Testis (tissue), 3 donors: ENCODE measurements around the gene RCAN2. TPM values are rescaled to one million over a fixed set of nuclear protein-coding genes. Genes with fewer than 3 reads are reported as not detected.

Experiments
- DNase-seq: peaks from one replicate; pipeline ENCODE4 v3.0.0-alpha.2; 2019
- H3K27ac ChIP-seq, 2 donors: fragments of 200-600 bp; sonication (generic); one replicate each; pipeline ENCODE4 v1.5.1; 2019
- H3K27me3 ChIP-seq: fragments of 200-600 bp; sonication (generic); one replicate; pipeline ENCODE4 v1.5.1; 2019
- H3K36me3 ChIP-seq: fragments of 200-600 bp; sonication (generic); one replicate; pipeline ENCODE4 v1.5.1; 2017; ENCODE audit warnings: low read depth; ENCODE audit errors: missing control alignments
- H3K4me1 ChIP-seq: fragments of 200-600 bp; sonication (generic); one replicate; pipeline ENCODE4 v1.5.1; 2019
- H3K4me3 ChIP-seq, 2 donors: fragments of 200-600 bp; sonication (generic); one replicate each; pipeline ENCODE4 v1.5.1; 2017 to 2019
- H3K9me3 ChIP-seq: fragments of 200-600 bp; sonication (generic); one replicate; pipeline ENCODE4 v1.5.1; 2017
- CTCF ChIP-seq, 3 experiments: fragments of 450-650 bp in 2 of 3; fragments of 200-600 bp in 1 of 3; sonication (generic) in 1 of 3; IDR thresholded peaks; one replicate each; pipeline ENCODE4 v1.5.1; 2016 to 2019; ENCODE audit warnings: antibody characterized with exemption in 3 of 3, mild to moderate bottlenecking in 2 of 3, moderate library complexity in 1 of 3
- POLR2A ChIP-seq: fragments of 450-650 bp; IDR thresholded peaks from one replicate; pipeline ENCODE4 v1.6.1; 2017; ENCODE audit warnings: antibody characterized with exemption, mild to moderate bottlenecking, moderate library complexity
- WGBS, 2 donors: methylation state at CpG; one replicate each; pipeline ENCODE4 v1.1.5; 2018; 5-methylcytosine and 5-hydroxymethylcytosine counted together
- intact Hi-C: fragments of 100-400 bp; cut with DNase I; formaldehyde crosslinking; loops from one replicate; pipeline ENCODE4 v1.15.1; 2023; ENCODE audit warnings: low total_unique reads
- polyA plus RNA-seq: library from polyadenylated mRNA; stranded (reverse); fragments of 350-450 nt; fragmentation: Illumina TruSeq; extraction: RNeasy Lipid Tissue Mini Kit (QIAGEN cat#74804); gene quantifications from one replicate; pipeline ENCODE4 v1.2.3, GENCODE V29; 2014; ENCODE audit warnings: low read depth, low replicate concordance; ENCODE audit not compliant: insufficient read depth
- total RNA-seq, 2 donors: library from RNA; depleted of rRNA; stranded (reverse); fragments of >200 nt; gene quantifications; one replicate each; pipeline ENCODE4 v1.2.3, GENCODE V29; 2016

The RCAN2 gene
- total and polyA plus RNA-seq, 3 donors from 2014 or later = 6.3 to 17.4 (median 7.1) TPM

GRCh38 chr6:46414398-46414797, 76.9 kb downstream of the RCAN2 start:
- Histone ChIP-seq H3K27me3 (no peaks in the 10 kb centered on the region), H3K4me3 (no peak overlapping the region), H3K27ac (no peak overlapping the region), H3K36me3 (no peaks in the 10 kb centered on the region), H3K4me1 (no peaks in the 10 kb centered on the region), H3K9me3 (no peaks in the 10 kb centered on the region)
- intact Hi-C loops = loop anchor here (10.0 kb wide), 4 partner anchors 190 to 490 kb away; no protein-coding TSS in a partner anchor
- TF ChIP-seq CTCF (IDR thresholded peaks at IDR 0.05) = no peak
- TF ChIP-seq POLR2A = no peak
- 0% methylated on average over 1 of the region's 1 CpG for WGBS, 2 donors
- no peak for DNase-seq

DNA sequence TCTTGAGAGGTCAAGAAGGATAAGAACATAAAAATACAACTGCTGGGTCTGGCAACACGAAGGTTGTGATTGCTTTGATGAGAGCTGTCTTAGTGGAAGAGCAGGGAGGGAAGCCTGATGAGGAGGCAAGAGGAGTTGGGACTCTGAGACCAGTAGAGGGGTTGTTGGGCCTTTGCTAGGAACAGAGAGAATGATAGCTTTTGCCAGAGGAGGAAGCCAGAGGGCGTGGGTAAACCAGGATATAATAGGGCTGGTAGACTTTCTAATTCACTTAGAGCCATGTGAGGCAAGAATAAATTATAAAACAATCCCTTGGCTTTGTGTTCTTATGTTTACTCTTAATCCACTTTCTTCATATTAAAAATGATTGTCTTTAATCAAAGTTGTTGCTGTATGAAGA, 78.6 kb downstream of the RCAN2 start:
- no peaks in the 10 kb centered on the region for H3K36me3 ChIP-seq
- H3K27me3 ChIP-seq = no peaks in the 10 kb centered on the region
- H3K4me1 ChIP-seq = no peaks in the 10 kb centered on the region
- H3K4me3 ChIP-seq = no peak overlapping the region
- no peak for DNase-seq
- intact Hi-C loops = loop anchor here (10.0 kb wide), 4 partner anchors 188 to 488 kb away; no protein-coding TSS in a partner anchor
- TF ChIP-seq POLR2A (no peak), CTCF (IDR thresholded peaks at IDR 0.05) (no peak)
- H3K9me3 ChIP-seq = no peaks in the 10 kb centered on the region
- no peak overlapping the region for H3K27ac ChIP-seq
- 72 to 82% methylated on average over 2 of the region's 2 CpGs for WGBS, 2 donors

- TF ChIP-seq CTCF (IDR thresholded peaks at IDR 0.05) (no peak), POLR2A (no peak)
- H3K4me1 ChIP-seq = peaks cover 8% of the 10 kb centered on the region
Measured at GRCh38 chr6:46411456-46412197, 79.6 kb downstream of the RCAN2 start.

GRCh38 chr6:46410334-46410953, 80.8 kb downstream of the RCAN2 start:
- DNase-seq = peak; percentile 45
- TF ChIP-seq CTCF (IDR thresholded peaks at IDR 0.05) (peak; percentile 47 to 98 (median 82)), POLR2A (no peak)
- 34 to 45% methylated on average over 5 of the region's 5 CpGs for WGBS, 2 donors
- Histone ChIP-seq H3K36me3 (no peaks in the 10 kb centered on the region), H3K27me3 (no peaks in the 10 kb centered on the region), H3K9me3 (no peaks in the 10 kb centered on the region), H3K4me3 (no peak overlapping the region), H3K27ac (peak overlapping the region in 1 of 2 donors; percentile 55), H3K4me1 (peaks cover 12% of the 10 kb centered on the region)
- intact Hi-C loops = loop anchor here (10.0 kb wide), 4 partner anchors 186 to 486 kb away; no protein-coding TSS in a partner anchor

More at GRCh38 chr6:46411456-46412197, 79.6 kb downstream of the RCAN2 start:
- WGBS, 2 donors = 72 to 75% methylated on average over 3 of the region's 3 CpGs
- intact Hi-C loops = loop anchor here (10.0 kb wide), 4 partner anchors 187 to 487 kb away; no protein-coding TSS in a partner anchor
- Histone ChIP-seq H3K9me3 (no peaks in the 10 kb centered on the region), H3K27ac (no peak overlapping the region), H3K27me3 (no peaks in the 10 kb centered on the region), H3K36me3 (no peaks in the 10 kb centered on the region), H3K4me3 (no peak overlapping the region)
- no peak for DNase-seq
